Measurements from ENCODE around the gene GRPEL1. TPM values are rescaled to one million over a fixed set of nuclear protein-coding genes. Genes with fewer than 3 reads are reported as not detected.
A peak's percentile ranks its signal among the peaks of the same experiment; 100 is the strongest.

Gene GRPEL1
- total RNA-seq, 6 experiments from 2014 or later, result 30.0 to 49.2 (median 45.3) TPM

DNA sequence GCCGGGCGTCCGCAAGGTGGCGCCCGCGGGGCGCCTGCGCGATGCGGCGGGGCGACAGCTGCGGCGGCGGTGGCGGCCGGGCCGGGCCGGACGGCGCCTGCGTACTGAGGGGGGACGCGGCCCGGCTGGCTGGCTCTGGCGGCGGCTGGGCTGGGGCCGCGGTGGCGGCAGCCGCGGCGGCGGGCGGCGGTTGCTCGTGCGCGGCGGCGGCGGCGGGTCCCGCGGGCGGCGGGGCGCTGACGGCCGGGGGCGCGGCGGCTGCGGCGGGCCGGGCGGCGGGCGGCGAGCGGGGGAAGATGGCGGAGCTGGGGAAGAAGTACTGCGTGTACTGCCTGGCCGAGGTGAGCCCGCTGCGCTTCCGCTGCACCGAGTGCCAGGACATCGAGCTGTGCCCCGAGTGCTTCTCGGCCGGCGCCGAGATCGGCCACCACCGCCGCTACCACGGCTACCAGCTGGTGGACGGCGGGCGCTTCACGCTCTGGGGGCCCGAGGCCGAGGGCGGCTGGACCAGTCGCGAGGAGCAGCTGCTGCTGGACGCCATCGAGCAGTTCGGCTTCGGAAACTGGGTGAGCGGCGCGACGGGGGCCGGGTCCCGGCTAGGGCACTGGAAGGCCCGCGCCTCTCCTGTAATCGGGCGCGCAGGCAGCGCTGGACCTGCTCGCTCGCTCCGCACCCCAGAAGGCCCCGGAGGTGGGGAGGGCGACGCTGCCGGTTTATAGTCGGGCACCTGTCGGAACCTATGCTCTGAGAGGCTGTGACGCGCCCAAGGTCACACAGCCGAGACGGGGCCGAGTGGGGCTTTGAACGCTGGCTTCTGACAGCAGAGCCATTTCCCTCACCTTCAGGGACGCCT is 24.4 kb downstream of the GRPEL1 start, which contains the start of gene TADA2B:
TADA2B (plus strand) TSS at position 89 of the 853 bp plus-strand sequence; CDS start at position 297, 208 bp downstream.
- TF ChIP-seq POLR2A (IDR thresholded peaks at IDR 0.05), result peak; percentile 12
- TF ChIP-seq, protein P1, sequence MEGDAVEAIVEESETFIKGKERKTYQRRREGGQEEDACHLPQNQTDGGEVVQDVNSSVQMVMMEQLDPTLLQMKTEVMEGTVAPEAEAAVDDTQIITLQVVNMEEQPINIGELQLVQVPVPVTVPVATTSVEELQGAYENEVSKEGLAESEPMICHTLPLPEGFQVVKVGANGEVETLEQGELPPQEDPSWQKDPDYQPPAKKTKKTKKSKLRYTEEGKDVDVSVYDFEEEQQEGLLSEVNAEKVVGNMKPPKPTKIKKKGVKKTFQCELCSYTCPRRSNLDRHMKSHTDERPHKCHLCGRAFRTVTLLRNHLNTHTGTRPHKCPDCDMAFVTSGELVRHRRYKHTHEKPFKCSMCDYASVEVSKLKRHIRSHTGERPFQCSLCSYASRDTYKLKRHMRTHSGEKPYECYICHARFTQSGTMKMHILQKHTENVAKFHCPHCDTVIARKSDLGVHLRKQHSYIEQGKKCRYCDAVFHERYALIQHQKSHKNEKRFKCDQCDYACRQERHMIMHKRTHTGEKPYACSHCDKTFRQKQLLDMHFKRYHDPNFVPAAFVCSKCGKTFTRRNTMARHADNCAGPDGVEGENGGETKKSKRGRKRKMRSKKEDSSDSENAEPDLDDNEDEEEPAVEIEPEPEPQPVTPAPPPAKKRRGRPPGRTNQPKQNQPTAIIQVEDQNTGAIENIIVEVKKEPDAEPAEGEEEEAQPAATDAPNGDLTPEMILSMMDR (IDR thresholded peaks at IDR 0.05), result no peak
- intact Hi-C loops (cut with DNase I), result no loop called here

GRCh38 chr4:7042503-7043283 is 25.2 kb downstream of the GRPEL1 start:
- DNase-seq, result peak; percentile 98
- Histone ChIP-seq H3K9me3 (no peaks in the 10 kb centered on the region), H3K27ac (peak overlapping the region in 2 of 3 donors; percentile 30 to 39), H3K4me3 (peak overlapping the region; percentile 72 to 77 (median 75)), H3K27me3 (no peaks in the 10 kb centered on the region), H3K36me3 (no peaks in the 10 kb centered on the region), H3K4me1 (peaks cover 0 to 29% (median 14%) of the 10 kb centered on the region in 4 donors)
- intact Hi-C loops (cut with DNase I), result no loop called here
- TF ChIP-seq, protein P1 (IDR thresholded peaks at IDR 0.05), result peak; percentile 25 to 74 (median 48)
- TF ChIP-seq POLR2A (IDR thresholded peaks at IDR 0.05), result no peak
- peak; percentile 92 to 95 (median 94) for ATAC-seq
- WGBS (ENCODE audit: insufficient coverage, low coverage, low lambda C conversion rate, missing lambda C conversion rate), result 0% methylated on average over 8 of the region's 90 CpGs

More for the DNA sequence above, 24.4 kb downstream of the GRPEL1 start, which contains the start of gene TADA2B:
- DNase-seq (peak; percentile 64 to 76 (median 66)), ATAC-seq (peak; percentile 1 to 33 (median 14))
- Histone ChIP-seq H3K27me3 (no peaks in the 10 kb centered on the region), H3K4me3 (peak within 1 kb of the TSS; percentile 79 to 95 (median 93)), H3K4me1 (peaks cover 0 to 29% (median 14%) of the 10 kb centered on the region in 4 donors), H3K27ac (peak within 1 kb of the TSS; percentile 75 to 91 (median 78)), H3K9me3 (no peaks in the 10 kb centered on the region), H3K36me3 (no peaks in the 10 kb centered on the region)
- 2% methylated on average over 11 of the region's 119 CpGs for WGBS (ENCODE audit: insufficient coverage, low coverage, low lambda C conversion rate, missing lambda C conversion rate)

- DNase-seq (no peak), ATAC-seq (no peak)
- intact Hi-C loops (cut with DNase I), result no loop called here
- H3K36me3 ChIP-seq, result no peaks in the 10 kb centered on the region
- no peak overlapping the region for H3K27ac ChIP-seq
- H3K27me3 ChIP-seq, result no peaks in the 10 kb centered on the region
- peak overlapping the region; percentile 72 to 77 (median 75) for H3K4me3 ChIP-seq
- no peaks in the 10 kb centered on the region for H3K9me3 ChIP-seq
- peaks cover 0 to 29% (median 14%) of the 10 kb centered on the region in 4 donors for H3K4me1 ChIP-seq
- WGBS (ENCODE audit: insufficient coverage, low coverage, low lambda C conversion rate, missing lambda C conversion rate), result 29% methylated on average over 24 of the region's 42 CpGs
- TF ChIP-seq, protein P1 (IDR thresholded peaks at IDR 0.05), result no peak
- TF ChIP-seq POLR2A (IDR thresholded peaks at IDR 0.05), result no peak
Observed at GRCh38 chr4:7041801-7042502, 25.9 kb downstream of the GRPEL1 start.

GRCh38 chr4:7041246-7041645 is 26.6 kb downstream of the GRPEL1 start:
- Histone ChIP-seq H3K27me3 (no peaks in the 10 kb centered on the region), H3K4me1 (peaks cover 0 to 26% (median 12%) of the 10 kb centered on the region in 4 donors), H3K27ac (no peak overlapping the region), H3K4me3 (no peak overlapping the region), H3K9me3 (no peaks in the 10 kb centered on the region), H3K36me3 (no peaks in the 10 kb centered on the region)
- TF ChIP-seq POLR2A (IDR thresholded peaks at IDR 0.05), result no peak
- TF ChIP-seq, protein P1 (IDR thresholded peaks at IDR 0.05), result no peak
- DNase-seq, result no peak
- intact Hi-C loops (cut with DNase I), result no loop called here
- 90% methylated on average over 11 of the region's 19 CpGs for WGBS (ENCODE audit: insufficient coverage, low coverage, low lambda C conversion rate, missing lambda C conversion rate)
- no peak for ATAC-seq
